ENCODE data around the gene NGB.

Gene NGB

GRCh38 chr14:77303417-77304156 lies 32.6 kb upstream of the NGB start:
- Histone ChIP-seq H3K4me3 (ENCODE audit: low read length, poor library complexity, severe bottlenecking) (no peak overlapping the region), H3K4me2 (ENCODE audit: low read depth, low read length, poor library complexity, severe bottlenecking) (no peak overlapping the region), H3K4me1 (ENCODE audit: insufficient read depth, low read length, poor library complexity, severe bottlenecking) (no peaks in the 10 kb centered on the region), H3K9me3 (ENCODE audit: insufficient read depth, low read depth, low read length) (no peaks in the 10 kb centered on the region), H3K9ac (ENCODE audit: low read depth, low read length, poor library complexity, severe bottlenecking) (no peak overlapping the region), H3F3A (ENCODE audit: low read depth) (no peaks in the 10 kb centered on the region), H3K9me2 (replicated peaks; ENCODE audit: low read depth, low read length) (no peaks in the 10 kb centered on the region), H3K79me2 (ENCODE audit: insufficient read depth, low read length) (no peaks in the 10 kb centered on the region), H3K27me3 (ENCODE audit: insufficient read depth, low read length, poor library complexity, severe bottlenecking) (no peaks in the 10 kb centered on the region), H2AFZ (ENCODE audit: low read length) (no peak overlapping the region), H3K36me3 (ENCODE audit: insufficient read depth, low read length) (peaks cover 35% of the 10 kb centered on the region; the same call in 1 of the 2 replicates), H4K20me1 (ENCODE audit: insufficient read depth, low read length, poor library complexity, severe bottlenecking) (no peaks in the 10 kb centered on the region)
- TF ChIP-seq CTCF (conservative IDR thresholded peaks at IDR 0.05; ENCODE audit: low read length) (no peak), EZH2phosphoT487 (IDR thresholded peaks at IDR 0.05; ENCODE audit: borderline replicate concordance) (no peak)

- Histone ChIP-seq H3K9ac (ENCODE audit: low read depth, low read length, poor library complexity, severe bottlenecking) (no peak overlapping the region), H3K27me3 (ENCODE audit: insufficient read depth, low read length, poor library complexity, severe bottlenecking) (no peaks in the 10 kb centered on the region), H3K79me2 (ENCODE audit: insufficient read depth, low read length) (no peaks in the 10 kb centered on the region), H3K4me3 (ENCODE audit: low read length, poor library complexity, severe bottlenecking) (no peak overlapping the region), H3F3A (ENCODE audit: low read depth) (no peaks in the 10 kb centered on the region), H3K4me2 (ENCODE audit: low read depth, low read length, poor library complexity, severe bottlenecking) (no peak overlapping the region), H3K9me3 (ENCODE audit: insufficient read depth, low read depth, low read length) (no peaks in the 10 kb centered on the region), H2AFZ (ENCODE audit: low read length) (no peak overlapping the region), H3K9me2 (replicated peaks; ENCODE audit: low read depth, low read length) (no peaks in the 10 kb centered on the region), H3K36me3 (ENCODE audit: insufficient read depth, low read length) (peaks cover 42% of the 10 kb centered on the region; the same call in 1 of the 2 replicates), H3K4me1 (ENCODE audit: insufficient read depth, low read length, poor library complexity, severe bottlenecking) (no peaks in the 10 kb centered on the region), H4K20me1 (ENCODE audit: insufficient read depth, low read length, poor library complexity, severe bottlenecking) (no peaks in the 10 kb centered on the region)
- no peak for TF ChIP-seq EZH2phosphoT487 (IDR thresholded peaks at IDR 0.05; ENCODE audit: borderline replicate concordance)
- TF ChIP-seq CTCF (conservative IDR thresholded peaks at IDR 0.05; ENCODE audit: low read length) = no peak
Measured at GRCh38 chr14:77302926-77303325, 31.9 kb upstream of the NGB start.

GRCh38 chr14:77301103-77301502 lies 30.1 kb upstream of the NGB start:
- no peaks in the 10 kb centered on the region for H3F3A ChIP-seq (ENCODE audit: low read depth)
- no peak overlapping the region for H3K4me3 ChIP-seq (ENCODE audit: low read length, poor library complexity, severe bottlenecking)
- no peak overlapping the region for H2AFZ ChIP-seq (ENCODE audit: low read length)
- no peaks in the 10 kb centered on the region for H3K27me3 ChIP-seq (ENCODE audit: insufficient read depth, low read length, poor library complexity, severe bottlenecking)
- no peaks in the 10 kb centered on the region for H3K9me3 ChIP-seq (ENCODE audit: insufficient read depth, low read depth, low read length)
- H3K4me2 ChIP-seq (ENCODE audit: low read depth, low read length, poor library complexity, severe bottlenecking) = no peak overlapping the region
- H4K20me1 ChIP-seq (ENCODE audit: insufficient read depth, low read length, poor library complexity, severe bottlenecking) = no peaks in the 10 kb centered on the region
- TF ChIP-seq CTCF (conservative IDR thresholded peaks at IDR 0.05; ENCODE audit: low read length) = peak; percentile 84
- no peak for TF ChIP-seq EZH2phosphoT487 (IDR thresholded peaks at IDR 0.05; ENCODE audit: borderline replicate concordance)
- H3K4me1 ChIP-seq (ENCODE audit: insufficient read depth, low read length, poor library complexity, severe bottlenecking) = no peaks in the 10 kb centered on the region
- H3K9me2 ChIP-seq (replicated peaks; ENCODE audit: low read depth, low read length) = no peaks in the 10 kb centered on the region
- no peak overlapping the region for H3K9ac ChIP-seq (ENCODE audit: low read depth, low read length, poor library complexity, severe bottlenecking)
- peaks cover 46% of the 10 kb centered on the region; the same call in 1 of the 2 replicates for H3K36me3 ChIP-seq (ENCODE audit: insufficient read depth, low read length)
- H3K79me2 ChIP-seq (ENCODE audit: insufficient read depth, low read length) = no peaks in the 10 kb centered on the region

Measured in Loucy (cell line).